SIG-M5 treated with dmso at 0.1 percent for 504 hours (cell line): ENCODE results near the gene DNAJB14.
"Not testable (repeated sequence)": the region's sequence is repeated elsewhere in the genome, so short reads cannot be mapped to it uniquely, and the experiment has no call there.

Experiments used
- DNase-seq: peaks from one replicate; lab custom pipeline; 2025; ENCODE audit not compliant: unreplicated experiment; lab: John Stamatoyannopoulos, UW

The DNAJB14 gene

DNA sequence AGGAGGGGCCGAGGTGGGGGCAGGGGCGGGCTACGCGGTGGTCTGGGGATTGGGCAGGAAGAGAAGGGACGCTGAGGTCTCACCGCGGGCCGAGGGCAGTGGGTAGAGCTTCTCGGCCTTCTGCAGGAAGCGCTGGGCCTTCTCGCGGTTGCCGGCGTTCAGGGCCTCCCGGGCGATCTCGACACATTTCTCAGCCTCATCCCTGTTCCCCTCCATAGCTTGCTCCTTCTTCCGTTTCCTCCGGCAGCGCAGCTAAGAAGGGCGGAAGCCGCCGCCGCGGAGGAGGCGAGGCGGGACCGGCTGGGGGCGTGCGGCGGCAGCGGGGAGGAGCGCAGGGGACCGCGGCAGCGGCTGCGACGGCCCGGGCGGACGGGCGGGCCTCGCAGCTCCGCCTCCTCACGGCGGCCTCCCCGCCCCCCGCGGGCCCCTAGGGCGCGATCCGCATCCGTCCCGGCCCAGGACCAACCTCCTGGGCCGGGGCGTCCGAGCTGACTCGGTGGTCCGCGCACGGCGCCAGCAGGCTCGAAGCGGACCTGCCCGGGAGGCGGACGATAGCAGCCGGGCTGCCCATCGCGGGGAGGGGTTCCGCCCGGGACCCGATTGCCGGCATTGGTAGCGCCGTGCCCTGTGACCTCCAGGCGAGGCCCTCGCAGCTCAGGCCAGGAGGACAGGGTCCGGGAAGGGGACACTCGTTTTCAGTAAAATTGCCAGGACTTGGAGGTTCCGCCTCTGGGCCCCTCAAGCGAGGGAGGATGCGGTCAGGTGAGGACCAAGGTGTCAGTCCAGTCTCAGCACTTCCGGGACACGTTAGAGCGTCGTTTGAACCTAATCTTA lies at the start of gene DNAJB14:
Gene DNAJB14, minus strand, starts transcription at position 263 of the 834 bp plus-strand sequence. Its CDS starts 47 bp downstream, at position 216.
- DNase-seq, result peak; percentile 74

DNA sequence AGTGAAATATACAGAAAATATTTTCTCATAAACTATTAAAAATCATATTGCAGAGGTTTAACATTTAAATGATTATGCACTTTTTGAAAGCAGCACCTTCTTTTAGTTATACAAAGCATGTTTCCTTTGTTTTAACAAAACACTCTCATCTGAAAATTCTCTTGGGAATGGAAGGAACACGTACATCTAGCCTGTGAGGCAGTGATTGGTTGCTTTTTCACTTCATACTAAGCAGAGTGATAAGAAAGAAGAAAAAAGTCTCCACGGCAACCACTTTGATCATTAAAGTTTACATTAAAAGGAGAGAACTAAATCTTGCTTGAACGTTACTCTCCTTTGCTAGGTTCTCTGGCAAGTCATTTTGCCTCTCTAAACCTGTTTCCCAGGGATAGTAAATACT lies 45.3 kb upstream of the DNAJB14 start:
- DNase-seq, result no peak

DNA sequence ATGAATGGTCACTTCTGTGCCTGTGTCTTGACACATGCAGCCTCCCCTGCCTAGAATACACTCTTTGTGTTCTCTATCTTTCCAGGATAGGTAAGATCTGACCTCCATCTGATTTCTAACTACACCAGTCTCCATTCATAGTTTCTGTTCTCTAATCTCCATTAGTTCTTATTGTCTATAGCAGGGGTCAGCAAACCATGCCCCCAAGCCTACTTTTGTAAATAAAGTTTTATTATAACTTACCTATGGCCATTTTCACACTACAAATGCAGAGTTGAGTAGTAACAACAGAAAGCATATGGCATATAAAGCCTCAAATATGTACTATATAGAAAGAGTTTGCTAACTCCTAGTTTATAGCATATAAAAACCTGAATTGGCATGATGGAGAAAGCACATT lies 41.3 kb upstream of the DNAJB14 start:
- no peak for DNase-seq

DNA sequence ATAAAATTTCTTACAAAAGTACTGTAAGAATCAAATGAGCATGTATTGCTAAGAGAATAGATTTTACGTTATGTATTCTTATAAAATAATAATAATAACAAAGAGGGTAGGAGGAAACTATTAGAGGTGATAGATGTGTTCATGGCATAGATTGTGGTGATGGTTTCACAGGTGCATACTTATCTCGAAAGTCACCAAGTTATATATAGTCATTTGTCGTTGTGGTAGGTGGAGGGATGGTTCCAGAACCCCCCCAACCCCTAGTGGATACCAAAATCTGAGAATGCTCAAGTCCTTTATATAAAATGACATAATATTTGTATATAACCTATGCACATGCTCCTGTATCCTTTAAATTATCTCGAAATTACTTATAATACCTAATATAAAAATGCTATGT lies 40.4 kb upstream of the DNAJB14 start:
- no peak for DNase-seq

DNA sequence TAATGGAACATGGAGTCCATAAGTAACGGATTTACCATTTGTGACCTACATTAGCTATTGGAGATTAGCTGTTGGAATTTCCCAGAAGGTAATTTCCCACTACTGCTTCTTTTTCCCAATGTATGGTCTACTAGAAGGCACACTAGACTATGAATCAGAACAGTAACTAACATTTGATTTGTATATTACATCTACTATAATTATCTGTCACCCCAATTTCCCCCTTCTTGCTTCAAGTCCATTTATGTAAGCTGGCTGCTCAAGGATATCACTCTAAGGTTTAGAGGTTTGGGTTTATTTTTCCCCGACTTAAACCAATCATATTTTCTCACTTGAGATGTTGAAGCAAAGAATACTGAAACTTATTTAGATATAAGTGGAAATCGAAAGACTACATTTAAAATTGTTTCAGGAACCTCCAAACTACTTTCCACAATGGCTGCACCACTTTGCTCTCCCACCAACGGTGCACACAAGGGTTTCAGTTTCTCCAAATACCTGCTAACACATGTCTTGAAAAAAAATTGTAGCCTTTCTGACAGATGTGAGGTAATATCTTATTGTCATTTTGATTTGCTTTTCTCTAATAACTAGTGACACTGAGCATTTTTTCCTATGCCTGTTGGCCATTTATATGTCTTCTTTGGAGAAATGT lies 37.0 kb upstream of the DNAJB14 start:
- DNase-seq, result no peak

- no peak for DNase-seq
These were observed 33.5 kb upstream of the DNAJB14 start for GRCh38 chr4:99979872-99980271.

- DNase-seq, result no peak
These were observed 25.2 kb upstream of the DNAJB14 start for GRCh38 chr4:99971453-99972111.

DNA sequence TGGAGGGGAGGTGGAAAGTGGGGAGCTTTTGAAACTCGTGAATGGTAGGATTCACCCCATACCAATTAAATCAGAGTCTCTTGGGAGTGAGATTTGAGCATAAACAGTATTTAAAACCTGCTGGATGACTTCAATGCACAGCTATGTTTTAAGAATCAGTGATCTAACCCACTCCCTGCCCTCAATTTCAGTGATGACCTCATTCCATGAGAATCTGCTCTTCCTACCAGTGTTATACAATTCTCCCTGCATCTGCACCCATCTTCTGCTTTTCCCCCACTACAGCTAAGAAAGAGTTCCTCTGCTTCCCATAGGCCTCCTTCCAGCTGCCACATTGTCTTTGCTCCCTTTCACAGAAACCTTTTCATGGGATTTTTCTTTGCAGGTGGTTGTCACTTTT lies 21.9 kb upstream of the DNAJB14 start:
- DNase-seq, result no peak

GRCh38 chr4:99966692-99967091 lies 20.3 kb upstream of the DNAJB14 start:
- DNase-seq, result no peak

DNA sequence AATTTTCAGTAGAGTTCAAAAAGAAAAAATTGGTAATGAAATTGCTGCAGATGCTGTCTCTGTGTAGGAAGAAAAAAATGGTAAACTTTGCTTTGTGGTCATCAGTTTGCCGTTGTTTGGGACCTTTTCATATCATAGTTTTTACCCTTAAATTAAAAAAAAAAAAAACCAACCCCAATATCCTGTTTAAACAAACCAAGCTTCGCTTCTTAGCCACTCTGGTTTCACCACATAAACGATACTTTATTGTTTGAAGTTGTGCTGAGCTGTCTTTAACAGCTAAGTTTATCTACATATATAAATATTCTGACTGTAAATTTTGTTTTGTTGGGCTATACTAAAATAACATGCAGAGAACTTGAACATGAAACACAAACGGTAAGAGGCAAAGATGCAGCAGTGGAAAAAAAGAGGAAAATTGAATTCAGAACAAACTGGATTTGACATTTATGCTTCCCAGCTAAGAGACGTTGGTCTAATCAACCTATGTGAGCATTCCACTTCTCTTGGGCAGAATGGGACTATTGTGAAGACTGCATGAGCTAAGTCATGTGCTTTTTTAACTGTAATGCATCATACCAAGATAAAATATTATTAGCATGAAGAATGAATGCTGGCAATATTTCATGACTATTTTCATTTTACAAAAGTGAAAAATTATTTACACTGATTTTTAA lies 19.4 kb upstream of the DNAJB14 start:
- no peak for DNase-seq

DNA sequence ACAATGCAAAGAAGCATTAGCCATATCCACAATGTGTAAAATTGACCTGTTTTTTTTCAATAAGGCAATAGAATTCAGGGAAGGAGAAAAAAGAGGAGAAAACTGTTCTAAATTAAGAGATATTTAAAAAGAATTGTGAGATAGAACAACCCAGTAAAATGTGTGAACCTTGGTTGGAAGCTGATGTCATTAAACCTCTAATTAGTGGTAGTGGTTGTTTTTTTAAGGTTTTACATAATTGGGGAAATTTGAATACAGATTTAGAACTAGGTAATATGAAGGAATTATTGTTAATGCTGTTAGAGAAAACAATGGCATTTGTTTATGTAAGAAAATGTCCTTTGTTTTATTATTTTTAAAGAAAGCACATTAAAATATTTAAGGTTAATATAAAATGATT lies 18.8 kb upstream of the DNAJB14 start:
- DNase-seq, result no peak

DNA sequence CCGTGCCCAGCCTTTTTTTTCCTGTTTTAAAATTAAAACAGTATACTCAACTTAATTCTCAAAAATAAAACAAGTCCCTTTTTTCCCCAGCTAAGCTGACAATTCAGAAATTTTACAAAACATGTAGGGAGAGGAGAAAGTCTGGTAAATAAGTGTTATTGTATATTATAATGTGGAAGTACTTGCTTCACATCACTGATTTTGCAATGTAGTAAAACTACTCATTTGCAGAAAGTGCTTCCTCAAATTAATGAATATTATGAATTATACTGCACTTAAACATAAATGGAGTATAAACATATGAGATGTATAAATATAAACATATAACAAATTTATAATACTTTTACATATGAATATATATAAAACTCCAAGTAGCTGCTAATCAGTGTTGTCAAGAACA lies 15.3 kb upstream of the DNAJB14 start:
- no peak for DNase-seq

DNA sequence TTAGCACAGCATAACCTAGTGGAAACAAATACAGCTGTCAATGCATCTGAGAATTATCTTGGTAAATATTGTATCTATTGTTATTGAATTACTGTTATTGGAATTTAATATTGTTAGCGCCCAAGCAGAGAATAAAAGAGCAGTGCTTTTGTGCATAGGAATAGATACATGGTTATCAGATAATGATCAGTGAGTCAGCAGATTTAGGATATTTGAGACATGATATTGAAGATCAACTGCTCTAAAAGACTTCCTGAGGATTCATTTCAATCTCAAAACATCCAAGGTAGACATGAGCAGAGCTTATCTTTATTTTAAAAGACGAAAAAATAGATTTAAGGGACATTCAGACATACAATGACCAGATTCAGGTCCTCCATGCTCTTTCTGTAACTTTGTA lies 14.2 kb upstream of the DNAJB14 start:
- no peak for DNase-seq

DNA sequence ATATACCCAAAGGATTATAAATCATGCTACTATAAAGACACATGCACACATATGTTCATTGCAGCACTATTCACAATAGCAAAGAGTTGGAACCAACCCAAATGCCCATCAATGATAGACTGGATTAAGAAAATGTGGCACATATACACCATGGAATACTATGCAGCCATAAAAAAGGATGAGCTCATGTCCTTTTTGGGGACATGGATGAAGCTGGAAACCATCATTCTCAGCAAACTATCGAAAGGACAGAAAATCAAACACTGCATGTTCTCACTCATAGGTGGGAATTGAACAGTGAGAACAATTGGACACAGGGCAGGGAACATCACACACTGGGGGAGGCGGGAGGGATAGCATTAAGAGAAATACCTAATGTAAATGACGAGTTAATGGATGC lies 11.8 kb upstream of the DNAJB14 start:
- DNase-seq, result not testable (repeated sequence)

GRCh38 chr4:99950913-99951254 lies 4.5 kb upstream of the DNAJB14 start:
- no peak for DNase-seq

DNA sequence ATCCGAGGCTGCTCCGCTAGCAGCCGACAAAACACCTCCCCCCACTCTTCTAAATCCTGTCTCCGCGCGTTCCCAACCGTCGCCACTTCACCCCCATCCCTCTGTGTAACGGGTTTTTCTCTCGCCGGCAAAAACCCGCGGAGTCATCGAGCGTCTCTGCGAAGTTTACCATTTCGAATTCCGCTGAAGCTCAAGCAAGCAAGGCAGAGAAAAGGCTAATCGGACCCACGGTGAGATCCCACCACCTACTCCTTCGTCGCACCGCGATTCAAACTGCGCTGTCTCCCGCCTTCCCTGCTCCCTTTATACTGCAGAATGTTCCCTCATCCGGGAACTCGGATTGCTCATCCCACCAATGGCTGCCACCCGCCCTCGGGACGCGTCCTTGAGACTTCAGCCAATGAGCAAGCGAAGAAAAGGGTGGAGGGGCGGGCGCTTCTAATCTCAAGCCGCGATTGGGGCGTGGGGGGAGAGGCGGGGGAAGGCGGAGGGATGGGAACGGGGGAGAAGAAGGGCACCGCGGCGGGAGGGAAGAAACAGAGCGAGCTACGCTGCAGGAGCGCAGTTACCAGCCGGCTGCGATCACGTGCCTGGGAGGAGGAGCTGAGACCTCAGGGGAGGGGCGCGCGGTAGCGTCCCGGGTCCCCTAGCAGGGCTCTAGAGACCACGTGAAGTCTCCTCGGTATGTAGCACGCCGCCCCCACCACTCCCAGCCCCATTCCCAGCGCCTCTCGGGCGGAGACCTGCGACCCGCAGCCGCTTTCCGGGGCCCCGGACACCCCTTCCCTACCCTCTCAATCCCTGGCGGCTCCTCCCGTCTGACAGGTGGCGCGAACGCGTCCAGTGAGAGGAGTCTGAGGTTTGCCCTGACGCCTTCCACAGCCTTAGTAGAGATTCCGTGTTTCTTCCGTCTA lies 3.8 kb upstream of the DNAJB14 start, which contains the start of gene H2AZ1:
Gene H2AZ1, minus strand, starts transcription at position 277 of the 914 bp plus-strand sequence. Its CDS starts 105 bp downstream, at position 172.
- peak; percentile 97 for DNase-seq

DNA sequence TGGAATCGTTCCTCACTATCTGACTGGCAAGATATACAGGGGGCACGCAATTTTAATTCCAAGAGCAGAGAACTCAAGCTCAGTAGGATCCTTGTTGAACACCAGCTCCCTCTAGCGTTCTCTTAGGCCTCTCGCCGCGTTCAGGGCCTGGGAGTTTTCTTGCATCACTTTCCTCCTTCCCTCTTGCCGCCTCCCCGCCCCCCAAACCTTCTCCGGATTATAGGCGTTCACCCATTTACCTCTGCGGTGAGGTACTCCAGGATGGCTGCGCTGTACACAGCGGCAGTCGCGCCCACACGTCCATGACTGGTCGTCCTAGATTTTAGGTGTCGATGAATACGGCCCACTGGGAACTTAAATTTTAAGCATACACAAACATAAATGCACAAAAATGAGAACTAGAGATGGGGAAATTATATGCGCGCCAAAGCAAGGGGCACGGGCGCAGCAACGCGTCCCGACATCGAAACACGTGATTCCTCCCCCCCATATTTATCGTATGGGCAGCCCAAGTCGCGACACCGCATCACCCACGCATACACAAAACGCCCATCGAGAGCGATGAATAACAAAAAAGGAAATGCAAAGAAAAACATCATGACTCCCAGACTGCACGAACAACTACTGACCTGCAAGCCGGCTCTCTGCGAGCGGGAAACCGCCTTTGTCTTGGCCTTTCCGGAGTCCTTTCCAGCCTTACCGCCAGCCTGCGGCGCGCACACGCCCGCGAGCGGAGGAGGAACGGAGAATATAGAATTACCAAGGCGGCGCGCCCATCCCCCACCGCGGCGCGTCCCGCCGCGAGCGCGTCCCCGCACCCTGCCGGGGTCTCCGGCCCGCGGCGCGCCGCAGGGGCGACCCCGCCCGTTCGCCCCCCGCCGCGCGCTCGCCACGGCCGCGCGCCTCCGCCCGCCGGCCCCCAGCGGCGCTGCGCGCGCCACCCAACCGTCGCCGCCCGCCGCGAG lies 2.9 kb upstream of the DNAJB14 start:
- DNase-seq, result peak; percentile 94

- DNase-seq, result no peak
These were observed 1.2 kb upstream of the DNAJB14 start for GRCh38 chr4:99947608-99948007.

GRCh38 chr4:99947190-99947578 lies 766 bp upstream of the DNAJB14 start:
- no peak for DNase-seq
